Fibroblast of upper back skin (primary cell): ENCODE measurements around the gene SH3BP1.

Experiments used
- DNase-seq: peaks from one replicate; pipeline ENCODE4 v3.0.0-alpha.2; 2013

SH3BP1 gene

GRCh38 chr22:37660709-37661045, 21.2 kb downstream of the SH3BP1 start:
- no peak for DNase-seq

- DNase-seq = peak; percentile 76
Measured at GRCh38 chr22:37661160-37661924, 21.9 kb downstream of the SH3BP1 start.

- no peak for DNase-seq
Measured at GRCh38 chr22:37662039-37662438, 22.6 kb downstream of the SH3BP1 start.

GRCh38 chr22:37663521-37664140, 24.2 kb downstream of the SH3BP1 start:
- peak; percentile 18 for DNase-seq

GRCh38 chr22:37664249-37665101, 25.0 kb downstream of the SH3BP1 start:
- DNase-seq = no peak

- no peak for DNase-seq
Measured at GRCh38 chr22:37665487-37665886, 26.0 kb downstream of the SH3BP1 start.

DNA sequence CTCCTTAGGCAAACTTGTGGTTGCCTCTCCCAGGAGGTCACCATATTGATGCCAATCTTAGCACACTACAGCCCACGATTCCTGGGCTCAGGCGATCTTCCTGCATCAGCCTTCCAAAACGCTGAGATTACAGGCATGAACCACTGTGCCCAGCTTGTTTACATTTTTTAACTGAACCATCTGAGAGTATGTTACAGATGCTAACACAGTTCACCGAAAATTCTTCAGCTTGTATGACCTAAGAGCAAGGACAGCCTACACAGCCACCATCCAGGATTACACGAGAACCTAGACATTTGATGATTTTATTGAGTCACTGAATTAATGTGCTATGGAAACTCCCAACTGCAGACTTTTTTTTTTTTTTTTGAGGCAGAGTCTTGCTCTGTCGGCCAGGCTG, 30.1 kb downstream of the SH3BP1 start:
- DNase-seq = peak; percentile 18

DNA sequence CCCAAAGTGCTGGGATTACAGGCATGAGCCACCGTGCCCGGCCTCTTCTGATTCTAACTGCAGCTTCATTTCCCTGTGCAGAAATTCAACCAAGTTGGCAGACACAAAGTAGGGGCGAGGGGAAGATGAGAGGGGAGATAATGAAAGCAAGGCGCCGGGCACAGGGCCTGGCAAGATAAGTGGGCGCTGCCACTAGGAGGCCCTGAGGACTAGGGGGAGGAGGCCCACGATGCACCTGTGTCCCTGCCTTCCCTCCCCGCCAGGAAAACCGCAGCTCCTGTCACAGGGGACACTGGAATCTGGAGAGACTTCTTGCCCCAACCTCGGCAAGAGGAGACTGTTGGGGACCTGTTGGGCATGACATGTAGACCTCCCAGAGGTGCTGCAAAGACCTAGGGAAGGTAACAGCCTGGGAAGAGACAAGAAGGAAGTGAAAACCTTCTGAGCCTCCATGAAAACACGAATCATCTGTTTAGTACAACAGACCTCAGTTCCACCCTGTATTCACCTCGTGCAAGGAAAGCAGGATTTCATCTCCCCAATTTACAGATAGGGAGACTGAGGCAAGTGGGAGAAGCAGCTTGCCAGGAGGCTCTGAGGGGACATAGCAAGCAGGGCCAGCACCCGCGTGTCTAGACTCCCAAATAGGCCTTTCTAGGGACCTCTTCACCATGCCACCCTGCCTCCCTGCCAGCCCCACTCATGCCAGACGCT, 32.9 kb downstream of the SH3BP1 start:
- no peak for DNase-seq

- no peak for DNase-seq
Measured at GRCh38 chr22:37672920-37673455, 33.5 kb downstream of the SH3BP1 start.

- DNase-seq = no peak
Measured at GRCh38 chr22:37674248-37674647, 34.8 kb downstream of the SH3BP1 start.

GRCh38 chr22:37674951-37675929, 35.8 kb downstream of the SH3BP1 start, which contains the start of gene LGALS1:
TSS of gene LGALS1 (plus strand) at chr22:37675636. CDS start at chr22:37675703, 67 bp downstream.
- DNase-seq = peak; percentile 99

GRCh38 chr22:37675930-37676735, 36.7 kb downstream of the SH3BP1 start:
- DNase-seq = peak; percentile 17

GRCh38 chr22:37676736-37677492, 37.4 kb downstream of the SH3BP1 start:
- peak; percentile 99 for DNase-seq

GRCh38 chr22:37677493-37677974, 38.1 kb downstream of the SH3BP1 start:
- no peak for DNase-seq

- no peak for DNase-seq
Measured at GRCh38 chr22:37678372-37678771, 38.9 kb downstream of the SH3BP1 start.

DNA sequence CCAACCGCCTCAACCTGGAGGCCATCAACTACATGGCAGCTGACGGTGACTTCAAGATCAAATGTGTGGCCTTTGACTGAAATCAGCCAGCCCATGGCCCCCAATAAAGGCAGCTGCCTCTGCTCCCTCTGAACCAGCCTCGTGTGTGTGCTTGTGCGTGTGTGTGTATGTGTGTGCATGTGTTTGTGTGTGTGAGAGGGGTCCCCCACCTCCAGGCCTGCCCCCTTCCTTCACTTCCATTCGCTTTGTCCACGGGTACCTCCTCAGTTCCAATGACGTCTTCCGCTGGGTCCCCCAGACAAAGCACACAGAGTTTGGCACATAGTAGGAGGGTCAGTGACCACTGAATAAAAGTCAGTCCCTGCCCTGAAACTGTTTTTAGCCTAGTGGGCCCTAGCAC, 40.2 kb downstream of the SH3BP1 start:
- DNase-seq = no peak

- DNase-seq = peak; percentile 32
Measured at GRCh38 chr22:37680191-37680851, 40.9 kb downstream of the SH3BP1 start.

DNA sequence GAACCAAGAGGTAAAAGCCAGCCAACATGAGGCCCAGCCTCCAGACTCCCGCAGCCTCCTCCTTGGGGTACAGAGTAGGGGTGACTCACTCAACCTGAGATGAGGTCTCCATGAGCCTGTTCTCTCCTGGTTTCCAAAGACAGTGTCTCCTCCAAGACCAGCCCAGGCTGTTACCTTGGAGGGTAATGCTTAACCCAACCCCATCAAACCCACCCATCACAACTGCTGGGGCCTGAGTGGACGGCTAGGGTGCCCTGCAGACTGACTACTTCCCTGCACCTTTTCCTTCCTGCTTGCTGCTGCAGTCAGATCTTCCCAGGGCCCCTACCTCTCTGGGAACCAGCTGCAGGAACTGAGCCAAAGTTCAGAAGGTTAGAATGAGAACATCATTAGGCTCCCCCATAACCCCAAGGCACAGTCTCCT, 41.5 kb downstream of the SH3BP1 start:
- DNase-seq = peak; percentile 60

- peak; percentile 77 for DNase-seq
Measured at GRCh38 chr22:37681556-37682049, 42.1 kb downstream of the SH3BP1 start.
